Natural killer cell (primary cell): ENCODE measurements around the gene DAAM2. TPM values are rescaled to one million over a fixed set of nuclear protein-coding genes. Genes with fewer than 3 reads are reported as not detected.

Experiments
- ATAC-seq, 3 donors: fragments of 150-1000 bp in 2 of 3; fragments of 200-7000 bp in 1 of 3; cut with Tn5 transposase; 1 replicate in 1 of 3; 2 replicates in 2 of 3; pipeline ENCODE4 v1.10.0; 2021; ENCODE audit warnings: mild to moderate bottlenecking in 2 of 3, moderate library complexity in 2 of 3
- DNase-seq, 2 donors: peaks; one replicate each; pipeline versions ENCODE4 v3.0.0 to v3.0.0-alpha.2; 2013 to 2021; ENCODE audit warnings: mixed read lengths in 1 of 2
- H3K27ac ChIP-seq: one replicate; pipeline ENCODE4 v1.5.1; 2013; ENCODE audit warnings: mild to moderate bottlenecking, low read length
- H3K27me3 ChIP-seq: one replicate; pipeline ENCODE4 v1.6.1; 2013; ENCODE audit warnings: low read length; ENCODE audit not compliant: control insufficient read depth, insufficient read depth
- H3K36me3 ChIP-seq: one replicate; pipeline ENCODE4 v1.6.1; 2013; ENCODE audit warnings: low read length; ENCODE audit not compliant: control insufficient read depth, insufficient read depth
- H3K4me1 ChIP-seq: one replicate; pipeline ENCODE4 v1.6.1; 2013; ENCODE audit warnings: low read length; ENCODE audit not compliant: control insufficient read depth, insufficient read depth
- H3K4me3 ChIP-seq: one replicate; pipeline ENCODE4 v1.5.1; 2013; ENCODE audit warnings: low read length
- H3K9me3 ChIP-seq: one replicate; pipeline ENCODE4 v1.6.1; 2013; ENCODE audit warnings: low read length; ENCODE audit not compliant: control insufficient read depth, insufficient read depth
- H3K27ac Mint-ChIP-seq, 2 donors: one replicate each; pipeline ENCODE4 v1.8.0; 2022; ENCODE audit warnings: mild to moderate bottlenecking in 2 of 2, mixed read lengths in 2 of 2, moderate library complexity in 1 of 2
- H3K27me3 Mint-ChIP-seq, 2 donors: one replicate each; pipeline ENCODE4 v1.8.0; 2022; ENCODE audit warnings: low read depth in 2 of 2, mixed read lengths in 2 of 2
- H3K36me3 Mint-ChIP-seq: one replicate; pipeline ENCODE4 v1.8.0; 2022; ENCODE audit warnings: mixed read lengths
- H3K4me1 Mint-ChIP-seq, 2 donors: one replicate each; pipeline ENCODE4 v1.8.0; 2022; ENCODE audit warnings: mixed read lengths in 2 of 2
- H3K4me3 Mint-ChIP-seq: one replicate; pipeline ENCODE4 v1.8.0; 2022; ENCODE audit warnings: mild to moderate bottlenecking, moderate library complexity, mixed read lengths
- H3K9me3 Mint-ChIP-seq, 2 donors: one replicate each; pipeline ENCODE4 v1.8.0; 2022; ENCODE audit warnings: mixed read lengths in 2 of 2
- whole genome bisulfite sequencing: methylation state at CpG from one replicate; pipeline ENCODE4 v1.1.7; 2013; ENCODE audit warnings: missing lambda C conversion rate; ENCODE audit not compliant: insufficient coverage; 5-methylcytosine and 5-hydroxymethylcytosine counted together
- intact Hi-C: fragments of 100-400 bp; cut with micrococcal nuclease; formaldehyde crosslinking; loops from one replicate; pipeline ENCODE4 v1.14.2; 2022
- total RNA-seq, 4 donors: library from RNA; stranded (reverse); fragments of 120-200 nt in 1 of 4; gene quantifications; one replicate each; pipeline versions ENCODE4 v1.2.3 to v1.2.4, GENCODE V29; 2013 to 2022
- TF ChIP-seq, protein P1 (sequence below): fragments of 200-600 bp; IDR thresholded peaks from one replicate; pipeline ENCODE4 v1.8.0; 2022; ENCODE audit warnings: antibody characterized with exemption

The DAAM2 gene
- total RNA-seq, 3 donors from 2014 or later (not counting 1 experiment from before 2014, with no cell fraction given): not detected

DNA sequence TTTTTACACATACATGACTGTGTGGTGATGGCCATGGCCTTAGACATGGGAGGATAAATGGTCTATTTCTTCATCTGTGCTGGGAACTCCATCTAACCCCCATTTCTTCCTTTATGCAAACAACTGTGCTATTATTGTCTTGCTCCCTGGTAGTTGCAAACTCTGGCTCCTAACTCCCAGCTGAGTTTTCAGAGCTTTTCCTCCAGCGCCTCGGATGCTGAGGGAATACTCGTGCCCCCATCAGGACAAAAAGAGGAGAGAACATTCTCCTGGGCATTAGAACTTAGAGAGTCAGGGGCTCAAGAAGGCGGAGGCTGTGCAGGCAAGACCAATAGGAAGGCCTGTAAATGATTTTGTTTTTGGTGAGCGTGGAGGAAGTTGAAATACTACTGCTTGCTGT, 2.1 kb downstream of the DAAM2 start:
- no peaks in the 10 kb centered on the region for H3K36me3 Mint-ChIP-seq
- no peaks in the 10 kb centered on the region for H3K4me1 Mint-ChIP-seq
- WGBS: 82% methylated on average over 4 of the region's 5 CpGs
- Histone ChIP-seq H3K9me3 (no peaks in the 10 kb centered on the region), H3K27me3 (peaks cover 11% of the 10 kb centered on the region), H3K27ac (no peak overlapping the region), H3K4me1 (no peaks in the 10 kb centered on the region), H3K36me3 (no peaks in the 10 kb centered on the region), H3K4me3 (no peak overlapping the region)
- no peak overlapping the region for H3K4me3 Mint-ChIP-seq
- intact Hi-C loops: no loop called here
- DNase-seq (no peak), ATAC-seq (no peak)
- H3K9me3 Mint-ChIP-seq: no peaks in the 10 kb centered on the region
- TF ChIP-seq, protein P1, sequence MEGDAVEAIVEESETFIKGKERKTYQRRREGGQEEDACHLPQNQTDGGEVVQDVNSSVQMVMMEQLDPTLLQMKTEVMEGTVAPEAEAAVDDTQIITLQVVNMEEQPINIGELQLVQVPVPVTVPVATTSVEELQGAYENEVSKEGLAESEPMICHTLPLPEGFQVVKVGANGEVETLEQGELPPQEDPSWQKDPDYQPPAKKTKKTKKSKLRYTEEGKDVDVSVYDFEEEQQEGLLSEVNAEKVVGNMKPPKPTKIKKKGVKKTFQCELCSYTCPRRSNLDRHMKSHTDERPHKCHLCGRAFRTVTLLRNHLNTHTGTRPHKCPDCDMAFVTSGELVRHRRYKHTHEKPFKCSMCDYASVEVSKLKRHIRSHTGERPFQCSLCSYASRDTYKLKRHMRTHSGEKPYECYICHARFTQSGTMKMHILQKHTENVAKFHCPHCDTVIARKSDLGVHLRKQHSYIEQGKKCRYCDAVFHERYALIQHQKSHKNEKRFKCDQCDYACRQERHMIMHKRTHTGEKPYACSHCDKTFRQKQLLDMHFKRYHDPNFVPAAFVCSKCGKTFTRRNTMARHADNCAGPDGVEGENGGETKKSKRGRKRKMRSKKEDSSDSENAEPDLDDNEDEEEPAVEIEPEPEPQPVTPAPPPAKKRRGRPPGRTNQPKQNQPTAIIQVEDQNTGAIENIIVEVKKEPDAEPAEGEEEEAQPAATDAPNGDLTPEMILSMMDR: no peak
- H3K27ac Mint-ChIP-seq: no peak overlapping the region
- peaks cover 38 to 60% of the 10 kb centered on the region in 2 donors for H3K27me3 Mint-ChIP-seq

DNA sequence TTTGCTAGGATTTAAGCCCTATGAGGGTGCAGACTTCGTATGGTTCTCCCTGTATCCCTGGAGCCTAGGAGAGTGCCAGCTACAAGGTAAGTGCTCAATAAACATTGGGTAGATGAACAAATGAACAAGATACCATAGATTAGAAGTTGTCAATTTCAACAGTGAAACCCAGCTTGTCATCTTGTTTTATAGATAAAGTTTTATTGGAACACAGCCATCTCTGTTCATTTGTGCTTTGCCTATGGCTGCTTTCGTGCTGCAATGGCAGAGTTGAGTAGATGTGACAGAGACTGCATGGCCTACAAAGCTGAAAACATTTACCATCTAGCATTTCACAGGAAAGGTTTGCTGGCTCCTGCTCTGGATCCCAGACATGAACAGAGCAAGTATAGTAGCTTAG, 5.6 kb downstream of the DAAM2 start:
- intact Hi-C loops: no loop called here
- peaks cover 23 to 48% of the 10 kb centered on the region in 2 donors for H3K27me3 Mint-ChIP-seq

DNA sequence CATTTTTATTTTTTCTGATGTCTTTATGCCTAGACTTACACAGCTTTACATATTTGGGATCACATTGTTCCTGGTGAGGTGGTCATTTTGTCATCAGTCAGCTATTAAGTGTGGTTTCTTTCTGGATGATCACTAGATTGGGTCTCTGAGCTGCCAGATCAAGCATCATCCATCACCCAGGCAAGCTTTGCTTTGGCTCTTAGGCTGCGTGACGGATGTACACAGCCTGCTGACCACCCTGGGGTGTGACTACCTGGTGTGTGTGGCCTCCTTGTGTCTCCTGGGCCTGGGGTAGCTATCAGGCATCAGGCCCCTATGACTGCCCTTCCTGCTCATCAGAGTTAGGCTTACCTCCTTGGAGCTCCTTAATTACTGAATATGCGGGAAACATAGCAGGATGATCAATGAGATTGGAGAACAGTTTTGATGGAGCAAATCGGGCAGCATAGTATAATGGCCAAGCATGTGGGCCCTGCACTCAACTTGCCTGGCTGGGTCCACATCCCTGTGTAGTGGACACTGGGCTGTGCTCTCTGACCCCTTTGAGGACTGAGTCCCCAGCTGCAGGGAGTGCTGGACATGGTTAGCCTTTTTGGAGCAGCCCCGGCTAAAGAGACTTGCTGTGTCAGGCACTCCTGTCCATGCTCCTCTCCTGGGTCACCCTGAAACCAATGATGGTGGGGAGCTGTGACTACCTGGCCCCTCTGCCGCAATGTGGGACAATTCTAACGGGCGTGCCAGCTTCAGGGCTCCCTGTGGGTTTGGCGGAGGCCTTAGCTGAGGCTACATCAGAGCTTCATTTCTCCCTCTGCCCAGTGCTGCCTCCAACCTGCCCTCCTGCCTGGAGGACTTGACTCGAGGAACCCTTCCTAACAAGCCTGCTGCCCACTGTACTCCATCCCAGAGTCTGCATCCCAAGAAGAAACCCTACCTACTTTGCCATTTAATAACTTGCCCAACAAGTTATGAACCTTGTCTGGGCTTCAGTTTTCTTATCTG, 8.2 kb downstream of the DAAM2 start:
- intact Hi-C loops: no loop called here
- Histone ChIP-seq H3K27ac (no peak overlapping the region), H3K36me3 (no peaks in the 10 kb centered on the region), H3K4me3 (no peak overlapping the region), H3K4me1 (no peaks in the 10 kb centered on the region), H3K9me3 (no peaks in the 10 kb centered on the region), H3K27me3 (no peaks in the 10 kb centered on the region)
- no peaks in the 10 kb centered on the region for H3K9me3 Mint-ChIP-seq
- H3K4me1 Mint-ChIP-seq: no peaks in the 10 kb centered on the region
- no peak overlapping the region for H3K4me3 Mint-ChIP-seq
- WGBS: 93% methylated on average over 10 of the region's 10 CpGs
- peaks cover 3 to 23% of the 10 kb centered on the region in 2 donors for H3K27me3 Mint-ChIP-seq
- DNase-seq (no peak), ATAC-seq (peak in 1 of 3 donors; percentile 25)
- H3K36me3 Mint-ChIP-seq: no peaks in the 10 kb centered on the region
- H3K27ac Mint-ChIP-seq: no peak overlapping the region
- TF ChIP-seq, protein P1: no peak

More for the DNA sequence above, 5.6 kb downstream of the DAAM2 start:
- TF ChIP-seq, protein P1: no peak
- H3K4me3 Mint-ChIP-seq: no peak overlapping the region
- H3K27ac ChIP-seq: no peak overlapping the region
- ATAC-seq (no peak), DNase-seq (no peak)
- no peaks in the 10 kb centered on the region for H3K9me3 ChIP-seq
- no peaks in the 10 kb centered on the region for H3K4me1 Mint-ChIP-seq
- no peaks in the 10 kb centered on the region for H3K9me3 Mint-ChIP-seq
- H3K36me3 ChIP-seq: no peaks in the 10 kb centered on the region
- no peaks in the 10 kb centered on the region for H3K4me1 ChIP-seq
- 94% methylated on average over 2 of the region's 2 CpGs for WGBS
- H3K4me3 ChIP-seq: no peak overlapping the region
- H3K27ac Mint-ChIP-seq: no peak overlapping the region
- no peaks in the 10 kb centered on the region for H3K36me3 Mint-ChIP-seq
- peaks cover 4% of the 10 kb centered on the region for H3K27me3 ChIP-seq
